Sigmoid colon (tissue), 7 donors: Measurements from ENCODE around the gene ODAD2. TPM values are rescaled to one million over a fixed set of nuclear protein-coding genes. Genes with fewer than 3 reads are reported as not detected.
"Not testable (repeated sequence)": the region's sequence is repeated elsewhere in the genome, so short reads cannot be mapped to it uniquely, and the experiment has no call there.

ENCODE experiments used
- DNase-seq: peaks from one replicate; pipeline ENCODE4 v3.0.0-alpha.2; 2019
- H3K27ac ChIP-seq, 4 donors: fragments of 200-600 bp; sonication (generic); one replicate each; pipeline ENCODE4 v1.5.1; 2016 to 2019; ENCODE audit warnings: mild to moderate bottlenecking in 1 of 4
- H3K27me3 ChIP-seq, 3 donors: fragments of 200-600 bp; sonication (generic); one replicate each; pipeline ENCODE4 v1.5.1; 2019; ENCODE audit warnings: mild to moderate bottlenecking in 1 of 3
- H3K36me3 ChIP-seq, 4 donors: fragments of 200-600 bp; sonication (generic); one replicate each; pipeline ENCODE4 v1.5.1; 2016 to 2019
- H3K4me1 ChIP-seq, 4 donors: fragments of 200-600 bp; sonication (generic); one replicate each; pipeline ENCODE4 v1.5.1; 2017 to 2019
- H3K4me3 ChIP-seq, 4 donors: fragments of 200-600 bp; sonication (generic); one replicate each; pipeline ENCODE4 v1.5.1; 2017 to 2019; ENCODE audit warnings: mild to moderate bottlenecking in 2 of 4, moderate library complexity in 1 of 4
- H3K9me3 ChIP-seq, 4 donors: fragments of 200-600 bp in 3 of 4; sonication (generic) in 3 of 4; one replicate each; pipeline versions ENCODE4 v1.5.1 to v1.6.1; 2013 to 2019
- EP300 ChIP-seq, 4 donors: sonication (generic); formaldehyde crosslinking; IDR thresholded peaks; one replicate each; pipeline ENCODE4 v1.6.1; 2017; ENCODE audit warnings: antibody characterized with exemption in 4 of 4
- POLR2A ChIP-seq, 2 donors: fragments of 450-650 bp; IDR thresholded peaks; one replicate each; pipeline ENCODE4 v1.6.1; 2016; ENCODE audit warnings: antibody characterized with exemption in 2 of 2, mild to moderate bottlenecking in 2 of 2, moderate library complexity in 2 of 2
- POLR2AphosphoS5 ChIP-seq, 4 donors: sonication (generic); formaldehyde crosslinking; IDR thresholded peaks; one replicate each; pipeline ENCODE4 v1.6.1; 2017; ENCODE audit warnings: antibody characterized with exemption in 4 of 4
- WGBS, 2 donors: extraction: QIAGEN DNeasy Blood & Tissue Kit; methylation state at CpG; one replicate each; pipeline ENCODE4 v1.1.7; 2013; 5-methylcytosine and 5-hydroxymethylcytosine counted together
- intact Hi-C: fragments of 100-400 bp; cut with DNase I; formaldehyde crosslinking; loops from one replicate; pipeline ENCODE4 v1.15.1; 2023
- polyA plus RNA-seq, 3 donors: library from polyadenylated mRNA; stranded (reverse); fragments of 200-250 nt; gene quantifications; one replicate each; pipeline ENCODE4 v1.2.3, GENCODE V29; 2013
- total RNA-seq, 4 donors: library from RNA; depleted of rRNA; stranded (reverse); fragments of >200 nt; gene quantifications; one replicate each; pipeline ENCODE4 v1.1.0, GENCODE V29; 2016
- TF ChIP-seq, protein P1 (sequence below), 4 experiments: fragments of 450-650 bp in 3 of 4; fragments of 200-600 bp in 1 of 4; IDR thresholded peaks; one replicate each; pipeline ENCODE4 v1.5.1; 2016 to 2019; ENCODE audit warnings: antibody characterized with exemption in 4 of 4, mild to moderate bottlenecking in 3 of 4, moderate library complexity in 2 of 4
- donor health status: healthy with polysubstance abuse.
- donor health status: Bipolar disorder and iron deficiency.
- donor health status: healthy.

ODAD2 gene
- total and polyA plus RNA-seq, 7 donors: 0.29 to 8.8 (median 2.3) TPM; not detected in 1

- intact Hi-C loops: no loop called here
- Histone ChIP-seq H3K9me3 (no peaks in the 10 kb centered on the region), H3K27ac (no peak overlapping the region), H3K27me3 (no peaks in the 10 kb centered on the region), H3K4me3 (no peak overlapping the region), H3K4me1 (peaks cover 0 to 12% (median 5%) of the 10 kb centered on the region in 4 donors), H3K36me3 (no peaks in the 10 kb centered on the region)
- no peak for DNase-seq
- TF ChIP-seq POLR2AphosphoS5 (IDR thresholded peaks at IDR 0.05): no peak
- TF ChIP-seq, protein P1, sequence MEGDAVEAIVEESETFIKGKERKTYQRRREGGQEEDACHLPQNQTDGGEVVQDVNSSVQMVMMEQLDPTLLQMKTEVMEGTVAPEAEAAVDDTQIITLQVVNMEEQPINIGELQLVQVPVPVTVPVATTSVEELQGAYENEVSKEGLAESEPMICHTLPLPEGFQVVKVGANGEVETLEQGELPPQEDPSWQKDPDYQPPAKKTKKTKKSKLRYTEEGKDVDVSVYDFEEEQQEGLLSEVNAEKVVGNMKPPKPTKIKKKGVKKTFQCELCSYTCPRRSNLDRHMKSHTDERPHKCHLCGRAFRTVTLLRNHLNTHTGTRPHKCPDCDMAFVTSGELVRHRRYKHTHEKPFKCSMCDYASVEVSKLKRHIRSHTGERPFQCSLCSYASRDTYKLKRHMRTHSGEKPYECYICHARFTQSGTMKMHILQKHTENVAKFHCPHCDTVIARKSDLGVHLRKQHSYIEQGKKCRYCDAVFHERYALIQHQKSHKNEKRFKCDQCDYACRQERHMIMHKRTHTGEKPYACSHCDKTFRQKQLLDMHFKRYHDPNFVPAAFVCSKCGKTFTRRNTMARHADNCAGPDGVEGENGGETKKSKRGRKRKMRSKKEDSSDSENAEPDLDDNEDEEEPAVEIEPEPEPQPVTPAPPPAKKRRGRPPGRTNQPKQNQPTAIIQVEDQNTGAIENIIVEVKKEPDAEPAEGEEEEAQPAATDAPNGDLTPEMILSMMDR (IDR thresholded peaks at IDR 0.05): no peak
- TF ChIP-seq EP300 (IDR thresholded peaks at IDR 0.05): no peak
- no peak for TF ChIP-seq POLR2A (IDR thresholded peaks at IDR 0.05)
- 86 to 94% methylated on average over 3 of the region's 3 CpGs for whole genome bisulfite sequencing, 2 donors
These were observed 84.0 kb downstream of the ODAD2 start for GRCh38 chr10:27914888-27915287.

GRCh38 chr10:27912231-27912630, 86.6 kb downstream of the ODAD2 start:
- Histone ChIP-seq H3K27ac (no peak overlapping the region), H3K9me3 (no peaks in the 10 kb centered on the region), H3K4me1 (peaks cover 0 to 12% (median 5%) of the 10 kb centered on the region in 4 donors), H3K36me3 (no peaks in the 10 kb centered on the region), H3K27me3 (no peaks in the 10 kb centered on the region), H3K4me3 (no peak overlapping the region)
- 47 to 65% methylated on average over 3 of the region's 3 CpGs for WGBS, 2 donors
- TF ChIP-seq POLR2A (IDR thresholded peaks at IDR 0.05) (no peak), EP300 (IDR thresholded peaks at IDR 0.05) (no peak), POLR2AphosphoS5 (IDR thresholded peaks at IDR 0.05) (no peak)
- TF ChIP-seq, protein P1 (IDR thresholded peaks at IDR 0.05): no peak
- intact Hi-C loops: no loop called here
- DNase-seq: no peak

DNA sequence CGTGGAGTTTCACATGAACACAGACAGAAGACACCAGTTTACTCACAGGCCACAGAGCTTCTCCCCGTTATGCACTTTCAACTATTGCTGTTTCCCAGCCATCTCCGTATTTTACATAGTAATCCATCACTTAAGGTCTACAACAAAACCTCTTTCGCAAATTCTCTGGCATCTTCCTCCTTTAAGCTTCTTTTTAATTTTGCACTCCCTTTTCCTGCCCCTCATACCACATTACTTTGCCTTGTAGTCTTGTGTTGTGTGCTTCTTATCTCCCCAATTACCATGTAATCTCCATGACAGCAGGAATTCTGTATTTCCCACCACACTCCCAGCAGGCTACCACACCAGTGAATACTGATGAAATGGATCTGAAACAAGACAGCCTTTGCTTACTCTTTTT, 87.3 kb downstream of the ODAD2 start:
- 59 to 70% methylated on average over 4 of the region's 4 CpGs for WGBS, 2 donors
- no peak overlapping the region for H3K27ac ChIP-seq
- no peaks in the 10 kb centered on the region for H3K9me3 ChIP-seq
- no peak for DNase-seq
- peaks cover 0 to 12% (median 5%) of the 10 kb centered on the region in 4 donors for H3K4me1 ChIP-seq
- no peak overlapping the region for H3K4me3 ChIP-seq
- no peaks in the 10 kb centered on the region for H3K36me3 ChIP-seq
- intact Hi-C loops: no loop called here
- H3K27me3 ChIP-seq: no peaks in the 10 kb centered on the region
- TF ChIP-seq, protein P1 (IDR thresholded peaks at IDR 0.05): no peak
- TF ChIP-seq POLR2AphosphoS5 (IDR thresholded peaks at IDR 0.05) (no peak), EP300 (IDR thresholded peaks at IDR 0.05) (no peak), POLR2A (IDR thresholded peaks at IDR 0.05) (no peak)

DNA sequence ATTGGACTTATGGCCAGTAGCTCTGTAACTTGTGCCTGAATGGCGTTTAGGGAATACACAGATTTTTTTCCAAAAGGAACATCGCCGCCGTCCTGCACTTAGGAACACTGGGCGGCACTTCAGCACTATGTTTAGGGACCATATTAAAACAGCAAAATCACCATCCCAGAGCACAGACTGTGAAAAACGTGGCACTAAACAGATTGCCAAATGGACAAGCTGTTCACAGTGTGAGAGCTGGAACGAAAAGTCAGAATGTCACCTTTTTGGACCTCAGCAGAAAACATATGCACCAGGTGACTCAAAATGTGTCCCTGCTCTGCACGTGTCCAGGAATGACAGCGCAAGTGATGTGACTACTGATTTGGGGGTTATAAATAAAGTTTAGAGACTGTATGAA, 87.9 kb downstream of the ODAD2 start:
- H3K36me3 ChIP-seq: no peaks in the 10 kb centered on the region
- intact Hi-C loops: no loop called here
- no peak for TF ChIP-seq POLR2AphosphoS5 (IDR thresholded peaks at IDR 0.05)
- TF ChIP-seq POLR2A (IDR thresholded peaks at IDR 0.05): no peak
- TF ChIP-seq, protein P1 (IDR thresholded peaks at IDR 0.05): no peak
- TF ChIP-seq EP300 (IDR thresholded peaks at IDR 0.05): no peak
- no peak overlapping the region for H3K4me3 ChIP-seq
- H3K9me3 ChIP-seq: no peaks in the 10 kb centered on the region
- H3K27ac ChIP-seq: no peak overlapping the region
- peaks cover 0 to 12% (median 5%) of the 10 kb centered on the region in 4 donors for H3K4me1 ChIP-seq
- 74 to 83% methylated on average over 9 of the region's 9 CpGs for WGBS, 2 donors
- no peaks in the 10 kb centered on the region for H3K27me3 ChIP-seq
- no peak for DNase-seq

DNA sequence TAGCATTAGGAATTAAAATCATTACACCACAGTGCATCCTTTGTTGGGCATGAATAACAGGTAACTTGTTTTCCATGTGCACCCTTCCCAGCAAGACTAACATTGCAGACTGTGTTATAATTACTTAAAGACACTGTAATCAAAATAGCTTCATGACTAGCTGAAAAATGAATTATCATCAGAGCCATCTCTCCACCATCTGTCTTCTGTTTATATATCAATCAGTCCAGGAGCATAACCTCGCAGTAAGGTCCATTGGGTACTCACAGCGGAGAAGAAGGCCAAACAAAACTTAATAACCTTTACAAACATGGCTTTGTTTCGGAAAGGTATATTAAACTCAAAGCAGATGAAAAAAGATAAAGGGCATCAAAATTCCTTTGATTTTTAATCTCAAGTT, 90.6 kb downstream of the ODAD2 start:
- 49 to 87% methylated on average over 3 of the region's 3 CpGs for WGBS, 2 donors
- peaks cover 0 to 3% (median 0%) of the 10 kb centered on the region in 4 donors for H3K9me3 ChIP-seq
- no peak overlapping the region for H3K27ac ChIP-seq
- DNase-seq: no peak
- no peaks in the 10 kb centered on the region for H3K27me3 ChIP-seq
- intact Hi-C loops: no loop called here
- H3K4me1 ChIP-seq: peaks cover 0 to 12% (median 5%) of the 10 kb centered on the region in 4 donors
- TF ChIP-seq, protein P1 (IDR thresholded peaks at IDR 0.05): no peak
- no peak for TF ChIP-seq POLR2AphosphoS5 (IDR thresholded peaks at IDR 0.05)
- TF ChIP-seq POLR2A (IDR thresholded peaks at IDR 0.05): no peak
- no peak for TF ChIP-seq EP300 (IDR thresholded peaks at IDR 0.05)
- H3K4me3 ChIP-seq: no peak overlapping the region
- H3K36me3 ChIP-seq: no peaks in the 10 kb centered on the region

GRCh38 chr10:27899485-27899884, 99.4 kb downstream of the ODAD2 start:
- H3K36me3 ChIP-seq, H3K4me1 ChIP-seq, H3K27me3 ChIP-seq, H3K27ac ChIP-seq, H3K4me3 ChIP-seq, H3K9me3 ChIP-seq, intact Hi-C loops, DNase-seq: not testable (repeated sequence)
- 10 to 47% methylated on average over 6 of the region's 6 CpGs for WGBS, 2 donors
